Endothelial cell of umbilical vein (primary cell): ENCODE measurements around the gene IGSF23. TPM values are rescaled to one million over a fixed set of nuclear protein-coding genes. Genes with fewer than 3 reads are reported as not detected.

Source experiments
- BruUV-seq: library from RNA; stranded (reverse); fragments of 400-500 nt; replicated peaks from 2 replicates; lab custom pipeline; 2021; lab: Mats Ljungman, UMichigan
- CTCF ChIA-PET: fragments of 300-600, 350-600 bp; sonication (Branson Sonifier 250); formaldehyde crosslinking; loops from one replicate; lab custom pipeline; 2021; ENCODE audit warnings: antibody characterized with exemption, inconsistent platforms; lab: Charles Lee
- POLR2A ChIA-PET: fragments of 300-600, 350-600 bp; sonication (Branson Sonifier 250); formaldehyde crosslinking; loops from one replicate; lab custom pipeline; 2021; ENCODE audit warnings: antibody characterized with exemption, inconsistent platforms; lab: Charles Lee
- DNase-seq: peaks from one replicate; pipeline ENCODE4 v3.0.0-alpha.2; 2011; ENCODE audit warnings: low read depth, low spot score
- FAIRE-seq: peaks from 2 replicates; lab custom pipeline; 2011; peaks lifted over from hg19 to GRCh38; lab: Jason Lieb, UNC
- H2AFZ ChIP-seq: 2 replicates; pipeline ENCODE4 v1.6.0; 2012; ENCODE audit warnings: low read depth, low read length, control low read depth, inconsistent platforms
- H3K27ac ChIP-seq: 2 replicates; pipeline ENCODE4 v1.5.1; 2011; ENCODE audit warnings: low read depth, mild to moderate bottlenecking, control low read depth, low read length, moderate library complexity; ENCODE audit not compliant: insufficient read depth
- H3K27me3 ChIP-seq, 2 experiments: 2 replicates each; pipeline versions ENCODE4 v1.6.0 to v1.6.1; 2011; ENCODE audit warnings: low read length in 2 of 2, mixed read lengths in 1 of 2; ENCODE audit not compliant: control insufficient read depth in 2 of 2, insufficient read depth in 2 of 2
- H3K36me3 ChIP-seq, 2 experiments: 2 replicates in 1 of 2; 3 replicates in 1 of 2; pipeline ENCODE4 v1.5.1; 2011; ENCODE audit warnings: low read length in 2 of 2, mild to moderate bottlenecking in 1 of 2, moderate library complexity in 1 of 2; ENCODE audit not compliant: control insufficient read depth in 2 of 2, insufficient read depth in 2 of 2; ENCODE audit errors: extremely low read depth in 1 of 2
- H3K4me1 ChIP-seq: 3 replicates; pipeline ENCODE4 v1.5.1; 2011; ENCODE audit warnings: mild to moderate bottlenecking, low read length; ENCODE audit not compliant: control insufficient read depth, insufficient read depth; ENCODE audit errors: extremely low read depth
- H3K4me2 ChIP-seq: 2 replicates; pipeline ENCODE4 v1.6.1; 2011; ENCODE audit warnings: low read length, control low read depth, mixed read lengths; ENCODE audit not compliant: insufficient read depth
- H3K4me3 ChIP-seq, 3 experiments: fragments of 200-600 bp in 1 of 3; sonication (generic), shearing (Covaris generic) in 1 of 3; replicated peaks in 1 of 3; 2 replicates each; pipeline ENCODE4 v1.5.1; 2011 to 2016; ENCODE audit warnings: control low read depth in 3 of 3, low read length in 3 of 3, mild to moderate bottlenecking in 2 of 3, inconsistent platforms in 1 of 3, low read depth in 1 of 3, moderate library complexity in 1 of 3; ENCODE audit not compliant: insufficient read depth in 1 of 3
- H3K79me2 ChIP-seq: 2 replicates; pipeline ENCODE4 v1.6.0; 2012; ENCODE audit warnings: low read length, inconsistent platforms; ENCODE audit not compliant: control insufficient read depth, insufficient read depth
- H3K9ac ChIP-seq: replicated peaks from 2 replicates; pipeline ENCODE3; 2011; ENCODE audit warnings: low read length, control low read depth; ENCODE audit not compliant: insufficient read depth; ENCODE audit errors: extremely low read depth
- H3K9me1 ChIP-seq: replicated peaks from 3 replicates; pipeline ENCODE4 v1.6.0; 2011; ENCODE audit warnings: mild to moderate bottlenecking, low read length; ENCODE audit not compliant: control insufficient read depth, insufficient read depth; ENCODE audit errors: extremely low read depth
- H3K9me3 ChIP-seq: replicated peaks from 2 replicates; pipeline ENCODE4 v1.5.1; 2012; ENCODE audit warnings: low read length, inconsistent platforms; ENCODE audit not compliant: control insufficient read depth, insufficient read depth
- H4K20me1 ChIP-seq: replicated peaks from 2 replicates; pipeline ENCODE3; 2011; ENCODE audit warnings: mild to moderate bottlenecking, low read length; ENCODE audit not compliant: control insufficient read depth, insufficient read depth; ENCODE audit errors: extremely low read depth
- GATA2 ChIP-seq: IDR thresholded peaks from 2 replicates; pipeline ENCODE4 v1.7.0; 2011; ENCODE audit warnings: low read depth, mild to moderate bottlenecking, moderate library complexity, mixed read lengths, low read length; ENCODE audit not compliant: insufficient read length, insufficient read depth
- POLR2A ChIP-seq: IDR thresholded peaks from 2 replicates; pipeline ENCODE4 v1.6.1; 2012; ENCODE audit warnings: low read depth, mild to moderate bottlenecking, control low read depth, low read length
- POLR2AphosphoS5 ChIP-seq: IDR thresholded peaks from 2 replicates; pipeline ENCODE4 v1.6.1; 2012; ENCODE audit warnings: low read depth, mild to moderate bottlenecking, control low read depth, low read length, moderate library complexity; ENCODE audit not compliant: insufficient read depth
- dilution Hi-C: fragments of 300-500 bp; cut with MboI; formaldehyde crosslinking; loops from one replicate; pipeline ENCODE4 v1.15.0; 2019; ENCODE audit warnings: low sequenced_read_pairs; ENCODE audit not compliant: extremely low pct_ligation_motif_present
- intact Hi-C: fragments of 100-400 bp; cut with micrococcal nuclease; formaldehyde crosslinking; loops from one replicate; pipeline ENCODE4 v1.10.0; 2022
- polyA plus RNA-seq, 4 experiments: library from polyadenylated mRNA; depleted of rRNA in 3 of 4; stranded (reverse) in 3 of 4; unstranded in 1 of 4; fragments of >200 nt; gene quantifications; 2 replicates each; pipeline versions ENCODE4 v1.2.1 to v1.2.3, GENCODE V29; 2011 to 2012; ENCODE audit warnings: missing spikeins in 1 of 4
- total RNA-seq: library from RNA; stranded (reverse); gene quantifications from 2 replicates; pipeline ENCODE4 v1.2.3, GENCODE V29; 2021
- TF ChIP-seq, protein P1 (sequence below): IDR thresholded peaks from 2 replicates; pipeline ENCODE4 v1.6.1; 2011; ENCODE audit not compliant: insufficient read depth, insufficient read length
- TF ChIP-seq, protein P2 (sequence below), 2 donors: IDR thresholded peaks; 1 replicate in 1 of 2; 2 replicates in 1 of 2; pipeline ENCODE4 v1.5.1; 2011; ENCODE audit warnings: low read length in 2 of 2, mild to moderate bottlenecking in 2 of 2, moderate library complexity in 2 of 2, control low read depth in 1 of 2, inconsistent platforms in 1 of 2, low read depth in 1 of 2; ENCODE audit not compliant: insufficient read depth in 1 of 2; ENCODE audit errors: extremely low read depth in 1 of 2

IGSF23 gene
- total and polyA plus RNA-seq, 2 donors (not counting 3 experiments of a cell fraction or from before 2014, with no cell fraction given), result 0.73 TPM; not detected in 1

DNA sequence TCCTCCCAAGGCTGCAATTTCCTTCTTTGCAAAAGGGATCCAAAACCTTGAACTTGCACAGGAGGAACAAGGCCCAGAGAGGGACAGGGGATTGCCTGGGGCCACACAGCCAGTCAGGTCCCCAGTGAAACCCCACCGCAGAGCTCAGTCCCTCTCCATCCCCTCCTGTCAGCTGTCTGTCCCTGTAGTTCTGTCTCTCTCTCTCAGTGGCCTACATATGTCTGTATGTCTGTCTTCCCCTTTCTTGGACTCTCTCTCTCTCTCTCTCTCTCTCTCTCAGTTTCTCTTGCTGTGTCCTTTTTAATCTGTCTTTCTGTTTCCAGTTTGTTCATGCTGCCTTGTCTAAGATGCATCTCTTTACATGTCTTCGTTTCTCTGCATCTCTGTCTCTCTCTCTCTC, 69.4 kb downstream of the IGSF23 start:
- ChIA-PET POLR2A (no interaction called here), CTCF (interaction anchor here (1.0 to 1.7 kb wide), 4 partner anchors 40 to 112 kb away, joined by 3 to 4 read pairs (median 3); no protein-coding TSS in a partner anchor)
- H3K27ac ChIP-seq, result no peak overlapping the region
- no TSS peak for BruUV-seq
- no peak overlapping the region for H3K4me2 ChIP-seq
- no peaks in the 10 kb centered on the region for H3K27me3 ChIP-seq
- DNase-seq (no peak), FAIRE-seq (peak; percentile 48)
- H3K36me3 ChIP-seq, result peaks cover 0 to 2% of the 10 kb centered on the region in 2 experiments
- TF ChIP-seq POLR2AphosphoS5 (no peak), POLR2A (no peak), GATA2 (no peak)
- TF ChIP-seq, protein P1, sequence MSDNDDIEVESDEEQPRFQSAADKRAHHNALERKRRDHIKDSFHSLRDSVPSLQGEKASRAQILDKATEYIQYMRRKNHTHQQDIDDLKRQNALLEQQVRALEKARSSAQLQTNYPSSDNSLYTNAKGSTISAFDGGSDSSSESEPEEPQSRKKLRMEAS, result no peak
- TF ChIP-seq, protein P2, sequence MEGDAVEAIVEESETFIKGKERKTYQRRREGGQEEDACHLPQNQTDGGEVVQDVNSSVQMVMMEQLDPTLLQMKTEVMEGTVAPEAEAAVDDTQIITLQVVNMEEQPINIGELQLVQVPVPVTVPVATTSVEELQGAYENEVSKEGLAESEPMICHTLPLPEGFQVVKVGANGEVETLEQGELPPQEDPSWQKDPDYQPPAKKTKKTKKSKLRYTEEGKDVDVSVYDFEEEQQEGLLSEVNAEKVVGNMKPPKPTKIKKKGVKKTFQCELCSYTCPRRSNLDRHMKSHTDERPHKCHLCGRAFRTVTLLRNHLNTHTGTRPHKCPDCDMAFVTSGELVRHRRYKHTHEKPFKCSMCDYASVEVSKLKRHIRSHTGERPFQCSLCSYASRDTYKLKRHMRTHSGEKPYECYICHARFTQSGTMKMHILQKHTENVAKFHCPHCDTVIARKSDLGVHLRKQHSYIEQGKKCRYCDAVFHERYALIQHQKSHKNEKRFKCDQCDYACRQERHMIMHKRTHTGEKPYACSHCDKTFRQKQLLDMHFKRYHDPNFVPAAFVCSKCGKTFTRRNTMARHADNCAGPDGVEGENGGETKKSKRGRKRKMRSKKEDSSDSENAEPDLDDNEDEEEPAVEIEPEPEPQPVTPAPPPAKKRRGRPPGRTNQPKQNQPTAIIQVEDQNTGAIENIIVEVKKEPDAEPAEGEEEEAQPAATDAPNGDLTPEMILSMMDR (IDR thresholded peaks at IDR 0.05; ENCODE audit: extremely low read depth in 1 of 2, insufficient read depth in 1 of 2, low read depth in 1 of 2, low read length in 2 of 2), result no peak
- H3K9me3 ChIP-seq, result no peaks in the 10 kb centered on the region
- H4K20me1 ChIP-seq, result no peaks in the 10 kb centered on the region
- H2AFZ ChIP-seq, result no peak overlapping the region
- intact Hi-C loops (no loop called here), dilution Hi-C loops (no loop called here)
- H3K4me3 ChIP-seq, result no peak overlapping the region
- H3K9ac ChIP-seq, result no peak overlapping the region
- no peaks in the 10 kb centered on the region for H3K9me1 ChIP-seq
- no peaks in the 10 kb centered on the region for H3K79me2 ChIP-seq
- peaks cover 11% of the 10 kb centered on the region for H3K4me1 ChIP-seq
